GDM1 (cell line): Measurements from ENCODE around the gene PXYLP1.
A peak's percentile ranks its signal among the peaks of the same experiment; 100 is the strongest.

ENCODE experiments used
- DNase-seq: peaks from one replicate; lab custom pipeline; 2025; lab: John Stamatoyannopoulos, UW

PXYLP1 gene

GRCh38 chr3:141229132-141229531 is 2.5 kb upstream of the PXYLP1 start:
- no peak for DNase-seq

- DNase-seq, result no peak
Measured at GRCh38 chr3:141230293-141230692, 1.3 kb upstream of the PXYLP1 start.

DNA sequence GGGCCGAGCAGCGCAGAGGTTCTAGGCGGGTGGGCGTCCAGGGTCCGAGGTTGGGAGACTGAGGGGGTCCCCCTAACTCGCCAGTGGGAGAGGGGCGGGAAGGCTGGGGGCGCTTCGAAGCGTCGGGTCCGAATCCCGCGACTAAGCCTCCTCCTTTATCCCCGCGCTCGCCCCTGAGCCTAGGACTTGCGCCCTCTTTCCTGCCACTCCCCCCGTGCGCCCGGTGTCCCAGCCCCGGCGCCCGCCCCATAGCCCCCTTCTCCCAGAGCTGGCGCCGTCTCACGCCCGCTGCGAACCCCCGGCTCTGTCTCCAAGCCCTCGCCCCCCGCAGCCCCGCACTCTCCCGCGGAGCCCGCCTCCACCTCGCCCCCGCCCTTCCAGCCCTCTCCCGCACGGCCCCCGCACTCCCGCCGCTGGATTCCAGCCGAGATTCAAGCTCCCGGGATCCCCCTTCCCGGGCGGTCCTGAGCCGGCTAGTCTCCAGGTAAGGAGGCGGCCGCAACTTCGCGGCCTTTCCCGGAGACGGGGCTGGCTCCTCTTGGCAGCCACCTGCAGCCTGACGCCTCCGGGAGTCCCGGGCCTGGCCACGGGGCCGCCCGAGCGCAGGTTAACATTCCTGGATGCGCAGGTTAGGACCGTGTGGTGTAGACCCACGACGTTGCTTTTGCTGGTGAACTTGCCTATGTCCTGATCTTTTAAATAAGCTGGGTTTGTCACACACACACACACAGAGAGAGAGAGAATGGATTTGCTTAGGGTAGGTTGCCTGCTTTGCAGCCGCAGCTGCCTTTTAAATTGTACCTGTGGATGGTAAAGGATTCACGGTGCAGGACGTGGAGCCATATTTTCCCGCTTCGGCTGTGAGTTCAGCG is 563 bp downstream of the PXYLP1 start:
- no peak for DNase-seq

DNA sequence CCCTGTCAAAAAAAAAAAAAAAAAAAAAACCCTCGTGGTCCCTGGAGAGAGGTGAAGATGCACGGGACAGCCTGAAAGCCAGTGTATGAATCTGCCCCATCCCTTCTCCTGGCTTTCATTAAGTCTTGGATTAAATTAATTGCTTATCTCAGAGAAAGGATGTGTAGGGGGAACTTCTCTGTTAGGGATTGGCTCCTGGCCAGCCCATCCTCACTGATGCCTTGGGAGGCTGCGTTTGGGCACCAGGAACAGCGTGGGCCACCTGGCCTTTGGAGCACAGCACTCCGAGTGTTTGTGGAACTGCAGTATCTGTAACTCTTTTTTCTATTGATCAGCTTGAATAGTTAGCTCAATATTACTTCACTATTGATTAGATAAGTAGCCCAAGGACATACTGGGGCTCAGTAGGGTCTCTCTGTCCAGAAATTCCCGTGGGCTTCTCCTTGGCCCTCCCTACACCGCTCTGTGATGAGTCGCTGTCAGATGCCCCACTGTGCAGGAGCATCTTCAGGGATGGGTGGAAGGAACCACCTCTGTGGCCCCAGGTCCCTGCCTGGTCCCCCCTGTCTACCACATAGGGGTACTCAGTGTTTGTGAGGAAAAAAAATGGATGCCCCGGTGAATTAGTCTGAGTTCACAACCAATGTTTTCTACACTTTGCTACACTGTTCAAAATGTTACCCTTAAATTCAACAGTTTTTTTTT is 2.0 kb downstream of the PXYLP1 start:
- no peak for DNase-seq

- DNase-seq, result no peak
Measured at GRCh38 chr3:141234283-141234682, 2.7 kb downstream of the PXYLP1 start.

DNA sequence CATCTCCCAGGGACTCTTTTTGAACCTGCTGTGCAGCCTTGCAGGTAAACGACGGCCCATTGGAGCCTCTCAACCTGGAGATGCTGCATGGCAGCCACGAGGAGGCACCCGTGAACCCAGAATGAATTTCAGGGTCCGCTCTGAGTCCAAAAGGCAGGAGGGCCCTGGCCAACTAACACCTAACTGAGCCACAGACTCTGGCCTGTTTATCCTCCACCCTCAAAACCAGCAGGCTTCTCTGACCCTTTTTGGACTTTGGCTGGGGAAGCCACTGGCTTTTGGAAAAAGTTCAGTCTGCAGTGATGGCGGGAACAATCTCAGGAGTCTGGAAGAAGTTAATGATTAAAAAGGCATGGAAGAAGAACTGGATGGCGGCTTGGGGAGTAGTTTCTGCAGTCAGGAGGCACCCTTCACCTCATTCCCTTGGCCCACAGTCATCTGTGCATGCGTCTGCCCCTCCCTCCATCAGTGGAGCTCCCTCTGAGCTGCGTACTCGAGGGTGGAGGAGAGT is 4.1 kb downstream of the PXYLP1 start:
- DNase-seq, result no peak

DNA sequence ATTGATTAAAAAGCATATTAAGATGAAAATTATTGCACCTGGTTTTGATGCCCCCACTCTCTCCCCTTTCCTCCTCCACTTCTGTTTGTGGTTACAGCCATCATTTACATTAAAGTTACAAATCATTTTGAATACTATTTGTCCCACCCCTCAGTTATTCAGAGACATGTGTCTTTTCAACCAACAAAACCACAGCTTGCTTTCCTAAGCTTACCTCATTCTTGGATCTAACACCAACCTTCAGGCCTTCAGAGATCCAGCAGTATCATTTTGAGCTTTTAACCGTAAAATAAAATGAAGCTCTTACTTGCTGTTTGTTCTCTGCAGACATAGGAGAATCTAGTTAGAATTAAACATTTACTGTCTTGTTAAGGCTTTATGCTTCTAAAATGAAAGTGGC is 4.7 kb downstream of the PXYLP1 start:
- no peak for DNase-seq

GRCh38 chr3:141237701-141238521 is 6.3 kb downstream of the PXYLP1 start:
- no peak for DNase-seq

- DNase-seq, result no peak
Measured at GRCh38 chr3:141239511-141240281, 8.1 kb downstream of the PXYLP1 start.

DNA sequence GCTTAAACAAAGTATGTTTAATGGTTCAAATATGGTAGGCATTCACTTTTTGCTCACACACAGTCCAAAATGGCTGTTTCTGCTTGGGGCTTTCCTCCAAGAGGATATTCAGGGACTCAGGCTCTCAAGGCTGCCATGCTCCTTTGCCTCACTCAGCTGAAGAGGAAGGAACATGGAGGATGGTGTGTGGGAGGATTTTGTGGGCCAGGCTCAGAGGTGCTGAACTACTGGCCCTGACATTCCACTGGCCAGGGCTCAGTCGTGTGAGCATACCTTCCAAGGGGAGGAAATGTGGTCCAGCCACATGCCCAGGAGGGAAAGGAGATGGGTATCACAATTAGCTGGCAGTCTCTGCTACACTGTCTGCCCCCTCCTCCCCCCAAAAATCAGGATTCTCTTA is 8.7 kb downstream of the PXYLP1 start:
- DNase-seq, result peak; percentile 8

GRCh38 chr3:141240687-141241615 is 9.3 kb downstream of the PXYLP1 start:
- DNase-seq, result no peak

DNA sequence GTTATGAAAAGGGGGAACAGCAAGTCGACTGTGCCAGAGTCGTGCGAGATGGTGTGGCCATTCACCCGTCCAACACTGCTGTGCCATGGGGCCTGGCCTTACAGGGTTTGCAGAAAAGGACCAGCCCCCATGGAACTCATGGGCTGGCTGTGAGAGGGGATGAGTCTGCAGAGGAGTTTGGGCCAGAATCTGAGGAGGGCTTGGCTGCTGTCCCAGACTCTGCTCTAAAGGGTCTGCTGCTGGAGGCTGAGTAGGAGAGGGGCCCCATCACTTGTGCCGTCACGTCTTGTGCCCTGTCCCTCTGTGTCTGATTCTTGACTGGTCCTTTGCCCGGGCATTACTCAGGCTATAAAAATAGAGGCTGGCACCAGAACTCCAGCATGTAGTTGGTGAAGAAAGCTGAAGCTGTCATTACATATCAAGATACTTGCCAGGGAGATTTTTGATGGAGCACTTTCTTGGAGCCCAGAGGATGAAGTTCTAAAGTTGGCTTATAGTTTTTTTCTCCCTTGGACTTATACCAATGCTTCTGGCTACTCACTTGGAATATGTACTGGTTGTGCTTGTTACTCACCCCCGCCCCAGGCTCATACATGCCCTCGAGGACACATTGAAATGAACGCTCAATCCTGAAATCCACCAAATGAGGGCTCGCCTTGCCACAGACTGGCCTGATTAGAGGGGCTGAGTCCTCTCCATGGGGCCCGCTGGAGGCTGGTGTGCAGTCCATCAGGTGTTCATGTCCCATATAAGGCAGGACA is 10.2 kb downstream of the PXYLP1 start:
- DNase-seq, result no peak

- no peak for DNase-seq
Measured at GRCh38 chr3:141242377-141243092, 10.9 kb downstream of the PXYLP1 start.

- no peak for DNase-seq
Measured at GRCh38 chr3:141243271-141243707, 11.7 kb downstream of the PXYLP1 start.

- no peak for DNase-seq
Measured at GRCh38 chr3:141246224-141246957, 14.8 kb downstream of the PXYLP1 start.

GRCh38 chr3:141246958-141247301 is 15.3 kb downstream of the PXYLP1 start:
- no peak for DNase-seq

GRCh38 chr3:141248064-141248463 is 16.4 kb downstream of the PXYLP1 start:
- DNase-seq, result no peak

- no peak for DNase-seq
Measured at GRCh38 chr3:141249041-141249440, 17.4 kb downstream of the PXYLP1 start.
